ENCODE measurements around the gene CTIF. TPM values are rescaled to one million over a fixed set of nuclear protein-coding genes. Genes with fewer than 3 reads are reported as not detected.

Gene CTIF
- total RNA-seq, 5 donors from 2014 or later (not counting 1 experiment from before 2014, with no cell fraction given) = 3.2 to 6.7 (median 4.7) TPM

DNA sequence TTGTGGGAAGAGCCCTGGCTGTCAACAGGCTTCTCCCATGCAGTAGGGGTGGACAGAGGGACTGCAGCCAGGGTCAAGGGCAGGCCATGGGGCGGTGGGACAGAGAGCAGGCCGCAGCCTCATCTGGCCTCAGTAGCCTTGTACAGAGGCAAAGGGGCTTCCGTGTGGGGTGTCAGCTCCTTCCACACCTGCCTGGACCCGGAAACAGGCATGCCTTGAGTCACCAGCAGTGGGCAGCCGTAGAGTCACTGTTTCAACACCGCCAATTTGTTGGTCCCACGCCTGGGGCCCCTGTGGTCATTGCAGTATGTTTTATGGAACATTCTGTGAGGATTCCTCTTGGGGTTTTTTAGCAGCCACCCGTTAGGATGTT, 238.9 kb downstream of the CTIF start:
- peak in 1 of 35 experiments; percentile 9 for DNase-seq
- Histone ChIP-seq H3K27ac (ENCODE audit: low read length) (no peak overlapping the region), H3K27me3 (replicated peaks in 1 of 2; ENCODE audit: control insufficient read depth in 2 of 2, extremely low read depth in 1 of 2, insufficient read depth in 2 of 2, low read length in 1 of 2) (peaks cover 0 to 3% of the 10 kb centered on the region in 2 experiments), H3K36me3 (ENCODE audit: control insufficient read depth in 2 of 2, extremely low read depth in 1 of 2, insufficient read depth in 1 of 2, low read length in 1 of 2) (no peaks in the 10 kb centered on the region), H3K4me1 (ENCODE audit: control insufficient read depth in 1 of 2, extremely low read depth in 1 of 2, insufficient read depth in 2 of 2, low read length in 2 of 2) (peaks cover 0 to 18% of the 10 kb centered on the region in 2 experiments), H3K9me3 (no peaks in the 10 kb centered on the region), H3K4me3 (ENCODE audit: control insufficient read depth in 1 of 2, extremely low read depth in 1 of 2, low read length in 1 of 2) (no peak overlapping the region)
- Mint-ChIP-seq H3K9me3 (no peaks in the 10 kb centered on the region), H3K27ac (no peak overlapping the region), H3K36me3 (no peaks in the 10 kb centered on the region), H3K4me1 (peaks cover 0 to 12% (median 4%) of the 10 kb centered on the region in 3 donors), H3K27me3 (peaks cover 0 to under 1% of the 10 kb centered on the region in 2 donors), H3K4me3 (no peak overlapping the region)
- POLR2A ChIA-PET = no interaction called here
- ATAC-seq (replicated peaks in 1 of 4) = no peak
- CTCF ChIA-PET = interaction anchor here (0.5 to 1.6 kb wide), 7 partner anchors 51 to 265 kb away, joined by 3 to 5 read pairs (median 3); no protein-coding TSS in a partner anchor
- WGBS (ENCODE audit: insufficient coverage) = 91% methylated on average over 7 of the region's 8 CpGs

DNA sequence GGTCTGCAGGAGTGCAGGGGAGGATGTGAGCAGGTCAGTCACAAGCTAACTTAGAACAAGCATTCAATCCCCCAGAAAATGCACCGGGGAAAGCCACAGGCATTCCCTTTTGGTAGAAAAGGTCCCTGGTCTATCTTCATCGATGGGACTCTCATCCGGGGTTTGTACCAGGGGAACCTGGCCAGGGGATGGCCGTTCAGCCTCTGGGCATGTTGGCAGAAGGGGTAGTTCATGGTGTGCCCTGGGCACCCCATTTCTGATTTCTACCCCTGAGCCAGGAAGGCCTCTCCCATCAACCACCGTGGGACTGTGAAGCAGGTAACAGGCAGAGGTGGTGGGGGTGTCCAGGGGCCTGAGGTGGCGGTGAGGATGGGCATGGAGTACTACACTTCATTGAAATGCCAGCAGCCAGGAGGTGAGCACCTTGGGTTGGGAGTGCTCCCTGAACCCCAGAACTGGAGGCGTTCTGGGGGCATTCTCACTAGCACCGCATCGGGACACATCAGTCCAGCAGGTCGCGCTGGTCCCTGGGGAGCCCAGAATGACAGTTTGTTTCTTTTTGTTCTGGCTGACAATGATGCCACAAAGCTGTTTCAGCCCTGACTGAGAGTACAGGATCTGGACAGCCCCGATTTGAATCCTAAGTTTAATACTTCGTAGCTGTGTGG, 239.6 kb downstream of the CTIF start:
- Histone ChIP-seq H3K36me3 (ENCODE audit: control insufficient read depth in 2 of 2, extremely low read depth in 1 of 2, insufficient read depth in 1 of 2, low read length in 1 of 2) (no peaks in the 10 kb centered on the region), H3K27ac (ENCODE audit: low read length) (no peak overlapping the region), H3K4me1 (ENCODE audit: control insufficient read depth in 1 of 2, extremely low read depth in 1 of 2, insufficient read depth in 2 of 2, low read length in 2 of 2) (peaks cover 0 to 18% of the 10 kb centered on the region in 2 experiments), H3K9me3 (no peaks in the 10 kb centered on the region), H3K4me3 (ENCODE audit: control insufficient read depth in 1 of 2, extremely low read depth in 1 of 2, low read length in 1 of 2) (no peak overlapping the region), H3K27me3 (replicated peaks in 1 of 2; ENCODE audit: control insufficient read depth in 2 of 2, extremely low read depth in 1 of 2, insufficient read depth in 2 of 2, low read length in 1 of 2) (peaks cover 0 to 3% of the 10 kb centered on the region in 2 experiments)
- ChIA-PET POLR2A (no interaction called here), CTCF (interaction anchor here (0.5 to 1.6 kb wide), 9 partner anchors 24 to 668 kb away, joined by 3 to 5 read pairs (median 4); no protein-coding TSS in a partner anchor)
- Mint-ChIP-seq H3K4me3 (no peak overlapping the region), H3K36me3 (no peaks in the 10 kb centered on the region), H3K27me3 (no peaks in the 10 kb centered on the region), H3K9me3 (no peaks in the 10 kb centered on the region), H3K27ac (no peak overlapping the region), H3K4me1 (peaks cover 0 to 12% (median 4%) of the 10 kb centered on the region in 3 donors)
- ATAC-seq (replicated peaks in 1 of 4) (no peak), DNase-seq (no peak)
- WGBS (ENCODE audit: insufficient coverage) = 95% methylated on average over 8 of the region's 13 CpGs

DNA sequence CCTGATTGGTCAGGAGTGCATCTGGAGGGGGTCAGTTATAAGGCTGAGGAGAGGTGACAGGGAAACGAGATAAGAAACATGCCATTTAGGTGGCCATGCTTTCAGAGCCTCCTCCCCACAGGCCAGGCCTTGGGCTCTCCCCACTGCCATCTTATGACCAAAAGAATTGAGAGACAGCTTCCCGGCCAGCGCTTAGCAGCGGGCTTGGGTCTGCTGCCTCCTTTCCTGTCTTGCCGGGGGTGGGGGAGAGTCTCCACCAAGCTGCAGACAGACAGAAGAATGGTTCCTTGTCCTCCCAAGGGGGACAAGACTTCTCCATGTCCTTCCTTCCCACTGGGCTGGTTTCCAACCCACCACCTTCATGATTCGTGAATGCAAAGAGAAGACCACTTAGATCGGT, 240.6 kb downstream of the CTIF start:
- POLR2A ChIA-PET = interaction anchor here in 1 of 2 donors (1.1 kb wide), 1 partner anchor 35 kb away, joined by 4 read pairs; no protein-coding TSS in a partner anchor

DNA sequence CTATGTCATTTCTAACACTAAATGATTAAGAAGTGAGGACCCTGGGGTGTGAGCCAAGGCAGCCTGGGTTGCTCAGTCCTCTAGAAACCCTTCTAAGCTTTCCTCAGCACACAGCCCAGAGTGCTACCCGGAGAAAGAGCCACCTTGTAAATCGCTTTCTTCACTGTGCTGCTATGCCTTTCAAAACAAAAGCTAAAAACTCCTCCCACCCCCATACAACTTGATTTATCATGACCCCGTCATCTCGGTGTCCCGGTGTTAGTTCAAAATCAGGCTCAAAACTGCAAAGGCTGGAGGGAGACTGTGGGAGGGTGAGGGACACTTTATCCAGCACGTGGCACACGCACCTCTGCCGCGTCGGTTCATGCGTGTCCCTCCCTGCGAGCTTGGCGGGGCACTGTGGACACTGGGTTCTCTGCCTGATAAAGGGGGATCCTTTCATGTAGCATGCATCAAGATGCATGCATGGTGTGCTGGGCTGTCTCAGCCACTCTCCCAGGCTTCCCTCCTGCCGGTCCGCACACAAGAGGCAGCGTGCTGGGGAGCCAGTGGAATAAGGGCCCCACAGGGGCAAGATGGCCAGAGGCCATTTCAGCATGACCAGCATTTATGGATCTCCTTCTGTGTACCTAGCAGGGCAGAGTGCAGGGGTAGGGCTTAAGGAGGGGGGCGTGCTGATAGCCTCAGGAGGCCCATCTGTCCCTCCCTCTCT, 241.5 kb downstream of the CTIF start:
- Histone ChIP-seq H3K27ac (ENCODE audit: low read length) (no peak overlapping the region), H3K27me3 (replicated peaks in 1 of 2; ENCODE audit: control insufficient read depth in 2 of 2, extremely low read depth in 1 of 2, insufficient read depth in 2 of 2, low read length in 1 of 2) (peaks cover 0 to 3% of the 10 kb centered on the region in 2 experiments), H3K9me3 (no peaks in the 10 kb centered on the region), H3K4me3 (ENCODE audit: control insufficient read depth in 1 of 2, extremely low read depth in 1 of 2, low read length in 1 of 2) (no peak overlapping the region), H3K4me1 (ENCODE audit: control insufficient read depth in 1 of 2, extremely low read depth in 1 of 2, insufficient read depth in 2 of 2, low read length in 2 of 2) (peaks cover 0 to 34% of the 10 kb centered on the region in 2 experiments), H3K36me3 (ENCODE audit: control insufficient read depth in 2 of 2, extremely low read depth in 1 of 2, insufficient read depth in 1 of 2, low read length in 1 of 2) (no peaks in the 10 kb centered on the region)
- DNase-seq = no peak
- peaks cover 16 to 28% (median 16%) of the 10 kb centered on the region in 3 donors for H3K4me1 Mint-ChIP-seq
- H3K27ac Mint-ChIP-seq = no peak overlapping the region
- no peaks in the 10 kb centered on the region for H3K36me3 Mint-ChIP-seq
- CTCF ChIA-PET = no interaction called here
- 98% methylated on average over 8 of the region's 17 CpGs for WGBS (ENCODE audit: insufficient coverage)
- no peaks in the 10 kb centered on the region for H3K27me3 Mint-ChIP-seq
- no peak overlapping the region for H3K4me3 Mint-ChIP-seq
- POLR2A ChIA-PET = interaction anchor here in 1 of 2 donors (1.1 kb wide), 1 partner anchor 34 kb away, joined by 4 read pairs; no protein-coding TSS in a partner anchor
- H3K9me3 Mint-ChIP-seq = no peaks in the 10 kb centered on the region
- no peak for ATAC-seq (replicated peaks in 1 of 4)

More for the DNA sequence above, 240.6 kb downstream of the CTIF start:
- no peak overlapping the region for H3K27ac Mint-ChIP-seq
- H3K27me3 Mint-ChIP-seq = no peaks in the 10 kb centered on the region
- CTCF ChIA-PET = interaction anchor here in 1 of 2 donors (0.5 kb wide), 1 partner anchor 653 kb away, joined by 5 read pairs; no protein-coding TSS in a partner anchor
- Histone ChIP-seq H3K27me3 (replicated peaks in 1 of 2; ENCODE audit: control insufficient read depth in 2 of 2, extremely low read depth in 1 of 2, insufficient read depth in 2 of 2, low read length in 1 of 2) (peaks cover 0 to 3% of the 10 kb centered on the region in 2 experiments), H3K4me1 (ENCODE audit: control insufficient read depth in 1 of 2, extremely low read depth in 1 of 2, insufficient read depth in 2 of 2, low read length in 2 of 2) (peaks cover 0 to 25% of the 10 kb centered on the region in 2 experiments), H3K36me3 (ENCODE audit: control insufficient read depth in 2 of 2, extremely low read depth in 1 of 2, insufficient read depth in 1 of 2, low read length in 1 of 2) (no peaks in the 10 kb centered on the region), H3K9me3 (no peaks in the 10 kb centered on the region), H3K27ac (ENCODE audit: low read length) (no peak overlapping the region), H3K4me3 (ENCODE audit: control insufficient read depth in 1 of 2, extremely low read depth in 1 of 2, low read length in 1 of 2) (no peak overlapping the region)
- H3K36me3 Mint-ChIP-seq = no peaks in the 10 kb centered on the region
- DNase-seq = no peak
- H3K4me3 Mint-ChIP-seq = no peak overlapping the region
- H3K9me3 Mint-ChIP-seq = no peaks in the 10 kb centered on the region
- WGBS (ENCODE audit: insufficient coverage) = 100% methylated on average over 4 of the region's 7 CpGs
- peaks cover 7 to 20% (median 7%) of the 10 kb centered on the region in 3 donors for H3K4me1 Mint-ChIP-seq
- ATAC-seq (replicated peaks in 1 of 4) = no peak

- Histone ChIP-seq H3K4me1 (ENCODE audit: control insufficient read depth in 1 of 2, extremely low read depth in 1 of 2, insufficient read depth in 2 of 2, low read length in 2 of 2) (peaks cover 0 to 38% of the 10 kb centered on the region in 2 experiments), H3K27ac (ENCODE audit: low read length) (no peak overlapping the region), H3K27me3 (replicated peaks in 1 of 2; ENCODE audit: control insufficient read depth in 2 of 2, extremely low read depth in 1 of 2, insufficient read depth in 2 of 2, low read length in 1 of 2) (peaks cover 0 to 3% of the 10 kb centered on the region in 2 experiments), H3K4me3 (ENCODE audit: control insufficient read depth in 1 of 2, extremely low read depth in 1 of 2, low read length in 1 of 2) (no peak overlapping the region), H3K36me3 (ENCODE audit: control insufficient read depth in 2 of 2, extremely low read depth in 1 of 2, insufficient read depth in 1 of 2, low read length in 1 of 2) (no peaks in the 10 kb centered on the region), H3K9me3 (no peaks in the 10 kb centered on the region)
- DNase-seq = no peak
- Mint-ChIP-seq H3K4me1 (peaks cover 16 to 32% (median 16%) of the 10 kb centered on the region in 3 donors), H3K36me3 (no peaks in the 10 kb centered on the region), H3K9me3 (no peaks in the 10 kb centered on the region), H3K4me3 (no peak overlapping the region), H3K27ac (no peak overlapping the region), H3K27me3 (no peaks in the 10 kb centered on the region)
- ATAC-seq (replicated peaks in 1 of 4) = no peak
- WGBS (ENCODE audit: insufficient coverage) = 86% methylated on average over 3 of the region's 3 CpGs
- CTCF ChIA-PET = no interaction called here
- POLR2A ChIA-PET = no interaction called here
Measured at GRCh38 chr18:48780913-48781162, 242.0 kb downstream of the CTIF start.

- no peak overlapping the region for H3K4me3 ChIP-seq (ENCODE audit: control insufficient read depth in 1 of 2, extremely low read depth in 1 of 2, low read length in 1 of 2)
- ATAC-seq (replicated peaks in 1 of 4) = peak in 1 of 4 experiments; percentile 10
- peak in 1 of 35 experiments; percentile 26 for DNase-seq
- no peaks in the 10 kb centered on the region for H3K9me3 Mint-ChIP-seq
- CTCF ChIA-PET = no interaction called here
- H3K36me3 ChIP-seq (ENCODE audit: control insufficient read depth in 2 of 2, extremely low read depth in 1 of 2, insufficient read depth in 1 of 2, low read length in 1 of 2) = no peaks in the 10 kb centered on the region
- H3K4me3 Mint-ChIP-seq = no peak overlapping the region
- peaks cover 16 to 35% (median 19%) of the 10 kb centered on the region in 3 donors for H3K4me1 Mint-ChIP-seq
- no peak overlapping the region for H3K27ac Mint-ChIP-seq
- H3K27me3 ChIP-seq (replicated peaks in 1 of 2; ENCODE audit: control insufficient read depth in 2 of 2, extremely low read depth in 1 of 2, insufficient read depth in 2 of 2, low read length in 1 of 2) = peaks cover 0 to 1% of the 10 kb centered on the region in 2 experiments
- H3K27me3 Mint-ChIP-seq = no peaks in the 10 kb centered on the region
- POLR2A ChIA-PET = no interaction called here
- H3K27ac ChIP-seq (ENCODE audit: low read length) = no peak overlapping the region
- peaks cover 0 to 43% of the 10 kb centered on the region in 2 experiments for H3K4me1 ChIP-seq (ENCODE audit: control insufficient read depth in 1 of 2, extremely low read depth in 1 of 2, insufficient read depth in 2 of 2, low read length in 2 of 2)
- 90% methylated on average over 21 of the region's 28 CpGs for WGBS (ENCODE audit: insufficient coverage)
- H3K9me3 ChIP-seq = no peaks in the 10 kb centered on the region
- H3K36me3 Mint-ChIP-seq = no peaks in the 10 kb centered on the region
Measured at GRCh38 chr18:48781163-48781987, 242.5 kb downstream of the CTIF start.

All from T-cell (primary cell).